Endodermal cell (in vitro differentiated cells): ENCODE data around the gene CDH20. TPM values are rescaled to one million over a fixed set of nuclear protein-coding genes. Genes with fewer than 3 reads are reported as not detected.
A peak's percentile ranks its signal among the peaks of the same experiment; 100 is the strongest.

Experiments used
- DNase-seq: peaks from one replicate; pipeline ENCODE4 v3.0.0-alpha.2; 2017
- H3K27ac ChIP-seq: 2 replicates; pipeline ENCODE4 v1.5.1; 2013; ENCODE audit warnings: mild to moderate bottlenecking, low read depth, low read length, moderate library complexity
- H3K27me3 ChIP-seq: 2 replicates; pipeline ENCODE4 v1.6.1; 2013; ENCODE audit warnings: mild to moderate bottlenecking, low read length, moderate library complexity; ENCODE audit not compliant: insufficient read depth, control insufficient read depth, poor library complexity, severe bottlenecking
- H3K36me3 ChIP-seq: 2 replicates; pipeline ENCODE4 v1.7.0; 2013; ENCODE audit warnings: mild to moderate bottlenecking, low read length, moderate library complexity; ENCODE audit not compliant: control insufficient read depth, insufficient read depth
- H3K4me1 ChIP-seq: one replicate; pipeline ENCODE4 v1.7.0; 2013; ENCODE audit warnings: low read length; ENCODE audit not compliant: control insufficient read depth, insufficient read depth
- H3K4me3 ChIP-seq: 2 replicates; pipeline ENCODE4 v1.5.1; 2013; ENCODE audit warnings: mild to moderate bottlenecking, low read length, moderate library complexity
- H3K9ac ChIP-seq: 2 replicates; pipeline ENCODE4 v1.6.1; 2013; ENCODE audit warnings: mild to moderate bottlenecking, low read length, moderate library complexity; ENCODE audit not compliant: poor library complexity, severe bottlenecking; ENCODE audit errors: extremely low read depth
- H3K9me3 ChIP-seq: 2 replicates; pipeline ENCODE4 v1.6.1; 2013; ENCODE audit warnings: mild to moderate bottlenecking, low read length, moderate library complexity; ENCODE audit not compliant: control insufficient read depth
- H3K27ac Mint-ChIP-seq: 2 replicates; pipeline ENCODE4 v1.8.0; 2020; ENCODE audit warnings: mixed read lengths
- H3K27me3 Mint-ChIP-seq: 2 replicates; pipeline ENCODE4 v1.8.0; 2021; ENCODE audit warnings: mild to moderate bottlenecking, mixed read lengths; ENCODE audit not compliant: insufficient read depth
- H3K36me3 Mint-ChIP-seq: 2 replicates; pipeline ENCODE4 v1.8.0; 2020; ENCODE audit warnings: low read depth, mixed read lengths
- H3K4me1 Mint-ChIP-seq: 2 replicates; pipeline ENCODE4 v1.8.0; 2020; ENCODE audit warnings: mixed read lengths
- H3K4me3 Mint-ChIP-seq: 2 replicates; pipeline ENCODE4 v1.8.0; 2020; ENCODE audit warnings: mild to moderate bottlenecking, moderate library complexity, mixed read lengths
- H3K9me3 Mint-ChIP-seq: 2 replicates; pipeline ENCODE4 v1.8.0; 2020; ENCODE audit warnings: mild to moderate bottlenecking, mixed read lengths
- CTCF ChIP-seq: fragments of 200-600 bp; sonication (generic); conservative IDR thresholded peaks from 2 replicates; pipeline ENCODE4 v1.5.0; 2021; ENCODE audit warnings: antibody characterized with exemption, mild to moderate bottlenecking
- WGBS, 2 experiments: methylation state at CpG; one replicate each; pipeline versions ENCODE4 v1.1.5 to v1.1.7; 2013; ENCODE audit warnings: missing lambda C conversion rate in 2 of 2, mixed read lengths in 1 of 2; ENCODE audit not compliant: insufficient coverage in 1 of 2, insufficient read length in 1 of 2; 5-methylcytosine and 5-hydroxymethylcytosine counted together
- total RNA-seq, 2 donors: library from RNA; stranded (reverse); fragmentation: NEBNext Ultra II Directional in 1 of 2; extraction: Animal tissue kit (Norgen Biotek cat#: 25700) in 1 of 2; gene quantifications; 2 replicates in 1 of 2; 3 replicates in 1 of 2; pipeline ENCODE4 v1.2.1, GENCODE V29; 2021

CDH20 gene
- total RNA-seq, 2 donors from 2014 or later: 0.11 to 0.75 TPM

GRCh38 chr18:61414086-61414485 lies 80.9 kb downstream of the CDH20 start:
- Histone ChIP-seq H3K4me3 (no peak overlapping the region), H3K4me1 (no peaks in the 10 kb centered on the region), H3K27ac (peak overlapping the region; percentile 97), H3K9me3 (no peaks in the 10 kb centered on the region), H3K36me3 (no peaks in the 10 kb centered on the region), H3K27me3 (no peaks in the 10 kb centered on the region), H3K9ac (no peak overlapping the region)
- H3K4me3 Mint-ChIP-seq: no peak overlapping the region
- no peak for DNase-seq
- H3K27me3 Mint-ChIP-seq: no peaks in the 10 kb centered on the region
- 89 to 100% methylated on average over 2 to 3 of the region's 4 CpGs for WGBS, 2 experiments
- no peaks in the 10 kb centered on the region for H3K4me1 Mint-ChIP-seq
- no peaks in the 10 kb centered on the region for H3K9me3 Mint-ChIP-seq
- H3K36me3 Mint-ChIP-seq: no peaks in the 10 kb centered on the region
- no peak overlapping the region for H3K27ac Mint-ChIP-seq
- TF ChIP-seq CTCF: no peak

- no peak for TF ChIP-seq CTCF
- no peaks in the 10 kb centered on the region for H3K9me3 Mint-ChIP-seq
- Histone ChIP-seq H3K27ac (peak overlapping the region; percentile 24), H3K36me3 (no peaks in the 10 kb centered on the region), H3K4me3 (no peak overlapping the region), H3K27me3 (no peaks in the 10 kb centered on the region), H3K4me1 (no peaks in the 10 kb centered on the region), H3K9ac (no peak overlapping the region), H3K9me3 (no peaks in the 10 kb centered on the region)
- no peak overlapping the region for H3K4me3 Mint-ChIP-seq
- H3K27me3 Mint-ChIP-seq: no peaks in the 10 kb centered on the region
- no peaks in the 10 kb centered on the region for H3K4me1 Mint-ChIP-seq
- DNase-seq: no peak
- WGBS, 2 experiments: 100% methylated on average over 1 of the region's 1 CpG; no CpG with 5 or more reads in 1 of the 2 experiments
- no peak overlapping the region for H3K27ac Mint-ChIP-seq
- no peaks in the 10 kb centered on the region for H3K36me3 Mint-ChIP-seq
These were observed 86.5 kb downstream of the CDH20 start for GRCh38 chr18:61419763-61420162.

- no peaks in the 10 kb centered on the region for H3K27me3 Mint-ChIP-seq
- no peaks in the 10 kb centered on the region for H3K4me1 Mint-ChIP-seq
- H3K4me3 ChIP-seq: no peak overlapping the region
- no peak overlapping the region for H3K9ac ChIP-seq
- H3K4me1 ChIP-seq: no peaks in the 10 kb centered on the region
- H3K27ac ChIP-seq: no peak overlapping the region
- H3K9me3 ChIP-seq: no peaks in the 10 kb centered on the region
- TF ChIP-seq CTCF: no peak
- no peaks in the 10 kb centered on the region for H3K27me3 ChIP-seq
- no peaks in the 10 kb centered on the region for H3K36me3 Mint-ChIP-seq
- no peaks in the 10 kb centered on the region for H3K9me3 Mint-ChIP-seq
- no peak for DNase-seq
- no peak overlapping the region for H3K27ac Mint-ChIP-seq
- H3K36me3 ChIP-seq: no peaks in the 10 kb centered on the region
- H3K4me3 Mint-ChIP-seq: no peak overlapping the region
- 87 to 90% methylated on average over 5 to 7 of the region's 7 CpGs for WGBS, 2 experiments
These were observed 87.1 kb downstream of the CDH20 start for GRCh38 chr18:61420218-61420885.
